GM19025 (cell line): ENCODE results near the gene ARSJ.
"Not testable (repeated sequence)": the region's sequence is repeated elsewhere in the genome, so short reads cannot be mapped to it uniquely, and the experiment has no call there.

Source experiments
- ATAC-seq: cut with Tn5 transposase; IDR thresholded peaks from one replicate; pipeline ENCODE4 v1.9.1; 2021; ENCODE audit warnings: mild to moderate bottlenecking, low read depth, moderate library complexity; ENCODE audit not compliant: unreplicated experiment

ARSJ gene

DNA sequence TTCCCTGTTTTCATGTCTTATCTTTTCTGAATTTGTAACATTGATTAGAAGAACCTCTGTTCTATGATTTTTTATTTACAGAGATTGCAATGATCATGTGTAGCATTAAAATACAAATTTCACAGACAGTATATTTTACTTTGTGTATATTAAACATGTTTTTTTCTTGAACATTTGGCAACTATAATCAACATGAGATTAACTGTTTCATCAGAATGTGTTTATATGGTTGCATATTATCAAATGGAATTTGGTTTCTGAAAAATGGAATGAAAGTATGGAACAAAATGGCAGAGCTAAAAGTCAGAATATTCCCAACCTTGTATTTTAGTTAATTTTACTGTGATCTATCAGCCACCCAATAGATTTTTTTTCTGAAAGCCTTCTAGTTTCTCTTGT lies 19.9 kb downstream of the ARSJ start:
- ATAC-seq: no peak

DNA sequence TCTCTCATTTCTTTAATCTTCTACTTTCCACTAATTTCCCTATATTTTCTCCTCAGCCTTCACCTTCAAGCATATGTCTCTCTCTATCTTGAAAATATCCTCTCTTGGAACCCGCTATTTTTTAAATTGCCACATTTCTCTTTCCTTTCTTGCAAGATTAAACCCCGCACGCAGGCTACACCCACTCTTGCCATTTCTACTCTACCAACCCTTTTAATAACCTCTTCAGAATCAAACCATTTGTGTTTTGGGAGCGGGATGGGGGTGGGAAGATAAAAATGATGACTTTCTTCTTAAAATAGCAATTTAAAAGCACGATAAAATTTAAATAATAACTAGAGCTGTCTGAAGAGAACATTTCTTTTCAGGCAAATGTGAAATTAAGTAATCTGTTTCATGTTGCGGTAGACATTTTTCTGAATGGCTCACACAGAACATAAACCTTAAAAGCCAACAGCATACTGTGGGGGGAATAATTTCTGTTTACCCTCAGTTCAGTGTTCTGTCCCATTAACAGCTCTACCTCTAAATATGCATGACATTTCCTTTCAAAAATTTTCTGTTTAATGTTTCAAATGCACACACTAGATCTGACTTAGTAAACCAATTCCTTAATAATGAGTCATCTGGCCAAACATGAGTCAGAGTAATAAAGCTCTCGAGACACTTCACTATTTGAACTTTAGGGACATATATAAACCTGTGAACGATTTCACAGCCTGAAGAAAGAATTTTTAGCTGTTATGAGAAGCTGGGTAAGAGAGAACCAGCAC lies 20.5 kb downstream of the ARSJ start:
- no peak for ATAC-seq

DNA sequence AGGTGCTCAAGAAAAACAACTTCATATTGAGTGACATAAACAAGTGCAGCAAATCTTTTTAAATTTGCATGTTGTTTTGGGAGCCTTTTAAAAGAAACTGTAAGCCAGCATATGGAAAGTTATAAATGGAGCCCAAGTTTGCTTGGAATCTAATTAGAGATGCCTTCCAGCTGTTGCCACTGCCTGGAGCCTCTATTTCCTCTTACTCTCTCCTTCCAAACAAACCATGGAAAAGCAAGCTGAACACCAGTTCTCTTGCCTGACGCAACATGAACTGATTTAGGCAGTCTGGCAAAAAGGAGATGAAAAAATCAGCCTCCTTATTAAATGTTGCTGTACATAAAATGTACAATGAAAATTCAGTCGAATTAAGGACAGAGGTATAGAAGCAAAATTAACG lies 21.5 kb downstream of the ARSJ start:
- ATAC-seq: no peak

DNA sequence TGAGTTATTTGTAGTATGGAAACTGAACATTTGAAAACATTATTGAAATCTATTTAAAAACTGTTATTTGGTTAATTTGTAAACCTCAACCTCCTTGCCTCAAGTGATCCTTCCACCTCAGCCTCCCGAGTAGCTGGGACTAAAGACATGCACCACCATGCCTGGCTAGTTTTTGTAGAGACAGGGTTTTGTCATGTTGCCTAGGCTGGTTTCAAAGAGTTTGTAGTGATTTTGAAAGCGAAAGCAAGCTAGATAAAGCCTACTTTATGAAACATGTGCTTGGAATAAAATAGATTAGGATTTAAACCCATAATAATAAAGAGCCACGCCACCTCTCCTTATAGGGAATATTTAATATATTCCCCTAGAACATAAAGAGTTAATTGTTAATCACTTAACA lies 23.5 kb downstream of the ARSJ start:
- ATAC-seq: no peak

DNA sequence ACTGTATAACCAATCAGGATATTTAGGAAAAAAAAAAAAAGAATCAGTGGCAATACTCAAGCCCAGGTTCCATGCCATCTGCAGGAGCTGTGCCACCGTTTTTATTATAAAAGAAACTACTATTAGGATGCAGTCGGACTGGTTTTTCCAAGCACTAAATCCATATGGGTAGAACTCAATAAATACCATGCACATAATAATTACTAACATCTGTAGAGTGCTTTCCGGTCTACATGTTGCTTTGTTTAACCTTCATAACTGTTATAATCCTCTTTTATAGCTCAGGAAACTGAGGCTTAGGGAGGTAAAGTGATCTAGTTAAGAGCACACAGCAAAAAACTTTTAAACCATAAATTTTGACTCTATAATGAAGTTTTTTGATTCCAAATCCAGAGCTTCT lies 24.0 kb downstream of the ARSJ start:
- ATAC-seq: no peak

DNA sequence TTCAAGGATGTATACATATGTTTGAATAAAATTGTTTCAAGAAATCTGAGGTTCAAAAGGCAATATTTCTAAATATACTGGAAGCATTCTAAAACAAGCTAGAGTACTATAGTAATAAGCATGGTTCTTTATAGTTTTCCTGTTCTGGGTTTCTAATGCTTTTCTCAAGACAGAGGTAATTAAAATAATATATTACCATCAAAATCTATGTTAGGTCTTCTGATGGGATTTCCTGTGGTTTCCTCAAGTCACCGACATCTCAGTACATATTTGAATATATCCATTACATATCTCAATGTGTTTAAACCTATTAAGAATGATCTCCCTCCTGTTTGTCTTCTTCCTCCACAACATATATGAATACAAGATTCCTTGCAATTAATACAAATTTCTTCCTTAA lies 25.6 kb downstream of the ARSJ start:
- no peak for ATAC-seq

DNA sequence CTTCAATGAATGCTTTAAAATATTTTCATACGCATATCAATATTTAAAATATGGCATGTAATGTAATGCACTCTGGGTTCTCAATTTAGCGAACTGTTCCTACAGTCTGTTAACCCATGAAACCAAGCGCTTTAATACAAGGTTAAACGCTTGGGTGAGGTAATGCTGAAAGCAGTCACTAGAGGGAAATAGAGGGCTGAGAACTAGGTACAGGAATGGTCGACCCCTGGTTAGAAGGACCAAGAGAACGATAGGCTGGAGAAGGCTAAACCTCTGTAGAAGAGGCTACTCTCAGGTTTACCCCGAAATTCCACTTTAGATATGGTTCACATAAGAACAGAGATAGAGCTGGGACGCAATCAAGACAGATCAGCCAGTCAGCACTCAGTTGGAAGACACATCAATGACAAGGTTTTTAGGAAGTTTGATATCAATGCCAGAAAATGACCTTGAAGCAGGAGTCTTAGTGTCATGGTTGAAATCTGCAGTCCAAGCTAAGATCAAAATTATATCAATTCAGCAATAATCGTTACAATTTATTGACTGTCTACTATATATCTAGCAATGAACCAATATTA lies 26.9 kb downstream of the ARSJ start:
- ATAC-seq: peak; percentile 86

DNA sequence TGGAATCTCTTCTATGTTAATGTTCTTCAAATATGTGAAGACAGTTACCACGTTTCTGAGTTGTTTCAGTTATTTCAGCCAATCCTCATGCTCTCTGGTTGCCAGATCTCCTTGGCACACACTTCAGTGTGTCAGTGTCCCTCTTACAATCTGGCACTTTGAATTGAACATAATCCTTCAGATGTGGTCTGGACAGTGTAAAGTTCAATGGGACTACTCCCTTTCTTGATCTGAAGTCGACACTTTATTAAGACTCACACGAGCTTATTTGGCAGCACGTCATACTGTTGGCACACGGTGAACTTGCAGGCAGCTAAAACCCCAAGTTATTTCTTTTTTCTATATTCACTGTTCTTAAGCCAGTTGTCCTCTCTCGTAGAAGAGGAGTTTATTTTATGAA lies 28.2 kb downstream of the ARSJ start:
- ATAC-seq: no peak

DNA sequence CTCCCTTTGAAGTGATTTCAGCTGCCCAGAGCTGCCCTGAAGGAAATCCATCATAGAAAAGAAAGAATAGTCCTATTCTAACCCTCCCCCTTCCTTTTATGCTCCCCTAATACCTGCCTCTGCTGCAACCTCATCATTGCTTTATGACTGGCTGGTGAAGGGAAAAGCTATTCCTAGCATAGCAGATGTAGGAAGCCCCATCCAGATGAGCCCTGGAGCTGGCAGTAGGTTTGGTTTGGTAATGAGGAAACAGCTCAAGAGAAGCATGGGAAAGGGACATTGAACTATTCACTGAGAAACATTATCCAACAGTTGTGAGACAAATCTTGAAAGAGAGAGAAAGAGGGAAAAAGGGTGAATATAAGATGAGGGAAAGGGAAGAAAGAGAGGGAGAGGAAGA lies 29.2 kb downstream of the ARSJ start:
- no peak for ATAC-seq

DNA sequence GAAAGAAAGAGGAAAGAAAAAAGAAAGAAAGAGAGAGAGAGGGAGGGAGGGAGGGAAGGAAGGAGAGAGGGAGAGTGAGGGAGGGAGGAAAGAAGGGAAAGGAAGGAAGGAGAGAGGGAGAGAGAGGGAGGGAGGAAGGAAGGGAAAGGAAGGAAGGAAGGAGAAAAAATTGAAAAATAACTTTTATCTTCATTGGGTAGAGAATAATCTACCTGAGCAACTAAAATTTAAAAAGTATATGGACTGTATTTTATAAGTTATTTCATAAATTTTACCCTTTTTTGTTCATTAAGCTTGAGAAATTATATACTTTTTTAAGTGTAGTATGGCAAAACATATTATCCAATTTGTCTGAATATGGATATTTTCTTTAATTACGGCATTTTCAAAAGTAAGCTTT lies 32.0 kb downstream of the ARSJ start:
- no peak for ATAC-seq

DNA sequence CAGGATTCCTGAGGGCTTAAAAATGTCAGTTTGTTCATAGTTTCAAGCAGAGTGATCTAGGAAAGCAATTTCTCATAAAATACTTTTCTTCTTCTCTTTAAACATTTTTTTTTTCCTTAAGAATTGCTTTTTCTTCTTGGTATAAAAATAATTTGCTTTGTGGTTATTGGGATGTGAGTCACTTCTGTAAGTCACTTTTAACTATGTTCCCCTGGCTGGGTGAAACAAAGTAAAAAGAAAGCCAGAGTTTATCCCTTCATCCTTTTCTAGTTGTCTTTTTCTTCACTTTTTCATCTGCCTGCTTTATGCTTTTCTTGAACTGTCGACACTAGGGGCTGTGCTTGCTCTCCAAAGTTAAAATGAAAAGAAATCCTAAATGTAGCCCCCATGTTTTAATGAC lies 33.5 kb downstream of the ARSJ start:
- ATAC-seq: no peak

DNA sequence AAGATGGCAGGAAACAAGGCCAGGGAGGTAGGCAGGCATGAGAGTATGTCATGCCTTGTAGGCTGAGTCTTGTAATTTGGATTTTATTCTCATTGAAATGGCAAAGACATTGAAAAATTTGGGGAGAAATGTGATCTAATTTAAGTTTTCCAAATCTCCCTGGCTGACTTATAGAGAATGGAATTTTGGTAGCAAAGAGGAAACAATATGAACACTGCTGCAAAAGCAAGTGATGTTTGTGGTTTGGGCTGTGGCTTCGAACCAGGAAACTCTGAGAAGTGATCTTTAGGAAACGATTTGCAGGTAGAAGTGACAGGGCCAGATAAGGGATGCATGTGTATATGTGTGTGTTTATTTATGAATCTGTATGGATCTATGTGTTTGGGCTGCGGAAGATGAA lies 35.6 kb downstream of the ARSJ start:
- ATAC-seq: no peak

DNA sequence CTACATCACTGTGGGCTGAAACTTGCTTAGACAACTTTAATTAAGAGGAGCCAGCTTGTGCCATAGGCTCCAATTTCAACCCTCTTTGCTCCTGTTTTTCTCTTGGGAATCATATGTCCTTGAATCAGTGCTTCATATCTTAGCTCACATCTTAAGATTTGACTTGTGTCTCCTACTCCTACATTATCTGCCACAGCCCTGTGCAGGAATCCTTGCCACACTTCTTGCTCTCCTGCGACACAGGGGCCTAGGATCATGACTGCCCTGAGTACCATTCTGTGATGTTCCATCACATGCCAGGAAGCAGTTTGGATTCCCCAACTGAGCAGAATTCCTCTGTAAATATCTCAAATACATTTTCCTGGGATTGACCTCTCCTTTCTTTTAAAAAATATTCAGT lies 36.4 kb downstream of the ARSJ start:
- no peak for ATAC-seq

DNA sequence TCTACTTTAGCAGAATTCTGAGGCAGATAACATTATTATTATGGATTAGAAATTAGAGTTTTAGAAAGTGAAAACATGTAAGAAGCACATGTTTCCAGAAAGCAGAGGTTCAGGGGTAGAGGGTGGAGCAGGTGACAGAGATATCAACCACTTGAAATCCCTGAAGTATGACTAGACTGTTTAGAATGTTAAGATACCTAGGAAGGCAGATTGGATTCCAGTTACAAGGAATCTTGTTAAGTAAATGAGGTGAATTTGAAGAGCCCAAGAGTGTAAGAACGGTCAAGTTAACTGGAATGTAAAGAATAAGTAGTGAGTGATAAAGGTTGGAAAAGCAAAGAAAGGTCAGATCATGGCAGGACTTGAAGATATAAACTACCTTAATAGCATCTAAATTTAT lies 37.6 kb downstream of the ARSJ start:
- ATAC-seq: no peak

DNA sequence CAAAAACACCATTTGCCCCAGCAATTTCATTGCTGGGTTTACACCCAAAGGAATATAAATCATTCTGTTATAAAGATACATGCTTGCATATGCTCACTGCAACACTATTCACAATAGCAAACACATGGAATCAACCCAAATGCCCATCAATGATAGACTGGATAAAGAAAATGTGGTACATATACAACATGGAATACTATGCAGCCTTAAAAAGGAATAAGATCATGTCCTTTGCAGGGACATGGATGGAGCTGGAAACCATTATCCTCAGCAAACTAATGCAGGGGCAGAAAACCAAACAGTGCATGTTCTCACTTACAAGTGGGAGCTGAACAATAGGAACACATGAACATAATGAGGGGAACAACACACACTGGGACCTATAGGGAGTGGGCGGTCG lies 39.3 kb downstream of the ARSJ start:
- not testable (repeated sequence) for ATAC-seq

DNA sequence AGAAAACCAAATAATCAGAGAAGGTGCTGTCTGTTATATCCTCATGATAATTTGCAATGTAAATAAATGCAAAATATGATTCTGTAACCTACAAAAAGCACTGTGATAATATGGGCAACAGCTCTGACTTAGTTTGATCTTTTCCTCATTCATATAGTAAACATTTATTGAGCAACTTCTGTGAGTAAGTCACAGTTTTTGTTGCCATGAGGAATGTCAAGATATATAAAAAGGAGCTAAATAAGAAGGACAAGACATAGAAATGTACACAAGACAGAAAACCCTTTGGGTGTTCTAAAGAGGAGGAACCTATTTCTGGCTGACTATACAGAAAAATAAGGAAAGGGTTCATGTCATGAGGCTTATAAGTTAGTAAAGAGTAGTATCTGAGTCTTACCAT lies 44.3 kb downstream of the ARSJ start:
- no peak for ATAC-seq

DNA sequence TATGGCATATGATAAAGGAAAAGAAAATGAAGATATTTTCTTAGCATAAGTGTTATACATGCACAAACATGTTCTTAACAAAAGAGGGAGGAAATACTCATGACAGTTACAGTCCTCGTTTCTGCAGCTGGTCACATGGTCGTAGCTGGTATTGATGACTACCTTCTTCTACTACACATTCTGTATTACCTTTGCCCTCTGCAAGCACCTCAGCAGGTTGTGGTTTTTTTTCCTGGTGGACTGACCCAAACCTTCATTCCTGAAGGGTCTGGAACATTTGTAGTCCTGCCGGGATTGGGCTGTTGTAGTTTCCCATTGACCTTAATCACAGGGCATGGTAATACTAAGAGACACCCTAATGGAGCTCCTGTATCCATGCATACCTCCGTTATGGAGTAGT lies 54.7 kb downstream of the ARSJ start:
- not testable (repeated sequence) for ATAC-seq

DNA sequence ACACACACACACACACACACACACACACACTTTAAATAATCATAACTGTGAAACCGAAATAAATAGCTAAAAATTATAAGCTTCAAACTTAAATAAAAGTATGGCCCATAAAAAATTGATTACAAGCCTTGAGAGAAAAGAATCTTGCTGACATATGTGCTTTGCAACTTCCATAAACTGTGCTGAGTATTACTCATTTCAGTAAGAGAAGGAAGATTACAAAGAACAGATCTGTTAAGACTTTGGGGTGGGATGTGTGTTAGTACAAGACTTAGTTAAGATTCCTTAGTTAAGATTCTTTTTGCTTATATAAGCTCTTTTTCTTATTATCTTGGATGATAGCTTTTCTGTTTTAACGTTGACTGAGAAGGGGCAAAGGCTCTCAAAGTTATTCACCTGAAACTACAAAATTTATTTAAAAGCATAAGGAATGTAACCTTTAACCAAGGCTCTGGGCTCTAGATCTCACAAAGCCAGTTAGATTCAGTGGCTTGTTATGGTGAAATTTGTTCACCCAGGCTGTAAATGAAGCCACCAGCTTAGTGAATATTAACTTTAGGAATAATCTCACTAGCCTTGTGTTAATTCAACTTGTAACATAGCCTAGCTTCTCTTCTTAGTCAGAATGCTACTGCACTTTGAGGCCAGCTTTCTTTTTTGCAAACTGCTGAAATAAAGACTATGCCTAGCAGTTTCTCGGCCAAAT lies 58.2 kb downstream of the ARSJ start:
- ATAC-seq: peak; percentile 47

DNA sequence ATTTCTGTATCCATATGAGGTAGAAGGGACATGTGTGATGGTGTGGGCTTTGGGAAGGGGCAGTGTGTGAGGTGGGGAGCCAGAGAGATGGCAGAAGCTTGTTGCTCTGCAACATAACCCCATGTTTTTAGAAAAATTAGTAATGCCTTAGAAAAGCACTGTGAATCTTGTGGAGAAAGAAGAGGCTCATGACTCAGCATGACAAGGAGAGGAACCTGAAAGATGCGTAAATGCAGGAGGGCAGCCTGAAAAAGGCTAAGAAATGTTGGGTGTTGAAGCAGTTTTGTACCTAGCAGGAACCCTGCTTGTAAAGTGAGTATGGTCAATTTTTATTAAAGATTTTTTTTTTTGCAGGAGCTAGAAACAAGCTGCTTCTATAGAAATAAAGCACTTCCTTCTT lies 59.8 kb downstream of the ARSJ start:
- ATAC-seq: no peak

DNA sequence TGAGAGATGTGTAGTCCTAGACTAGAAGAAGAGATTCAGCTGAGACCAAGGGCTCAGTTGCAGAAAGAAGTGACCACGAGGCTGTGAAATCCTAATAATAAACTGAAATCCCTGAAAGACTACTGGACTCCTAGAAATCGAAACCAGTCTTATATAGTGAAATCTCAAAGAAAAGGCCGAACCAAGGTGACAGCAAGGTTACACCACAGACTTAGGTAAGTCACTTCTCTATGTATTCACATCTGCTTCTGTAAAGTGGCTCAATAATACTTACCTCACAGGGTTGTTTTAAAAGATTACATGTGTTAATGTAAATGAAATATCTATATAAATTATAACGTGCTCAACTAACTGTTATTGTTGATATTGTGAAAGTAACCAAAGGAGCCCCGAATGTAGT lies 60.3 kb downstream of the ARSJ start:
- no peak for ATAC-seq

DNA sequence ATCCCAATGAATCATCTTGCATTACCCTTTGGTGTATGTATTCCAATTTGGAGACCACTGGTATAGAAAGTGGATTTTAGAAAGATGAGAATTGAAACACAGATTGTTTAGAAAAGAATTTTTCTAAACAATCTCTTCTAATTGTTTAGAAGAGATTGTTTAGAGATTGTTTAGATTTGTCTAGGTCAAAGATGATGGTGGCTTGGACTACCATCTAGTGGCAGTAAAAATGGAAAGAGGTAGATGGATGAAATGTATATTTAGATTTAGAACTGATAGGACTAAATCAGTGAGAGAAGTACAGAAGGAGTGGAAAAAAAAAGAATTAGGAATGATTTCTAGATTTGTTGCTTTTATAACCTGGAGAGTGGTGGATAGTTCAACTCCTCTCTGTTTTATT lies 70.6 kb downstream of the ARSJ start:
- no peak for ATAC-seq

DNA sequence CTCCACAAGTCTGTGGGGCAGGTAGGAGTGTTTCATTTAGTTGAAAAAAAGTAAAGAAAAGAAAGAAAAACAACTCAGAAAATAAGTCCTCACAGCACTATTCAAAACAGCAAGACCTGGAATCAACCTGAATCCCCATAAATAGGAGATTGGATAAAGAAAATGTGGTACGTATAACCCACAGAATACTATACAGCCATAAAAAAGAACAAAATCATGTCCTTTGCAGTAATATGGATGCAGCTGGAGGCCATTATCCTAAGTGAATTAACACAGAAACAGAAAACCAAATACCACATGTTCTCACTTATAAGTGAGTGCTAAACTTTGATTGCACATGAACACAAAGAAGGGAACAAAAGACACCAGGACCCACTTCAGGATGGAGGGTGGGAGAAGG lies 71.9 kb downstream of the ARSJ start:
- ATAC-seq: no peak
